ENCODE data around the gene SLC26A9.

SLC26A9 gene, protein sequence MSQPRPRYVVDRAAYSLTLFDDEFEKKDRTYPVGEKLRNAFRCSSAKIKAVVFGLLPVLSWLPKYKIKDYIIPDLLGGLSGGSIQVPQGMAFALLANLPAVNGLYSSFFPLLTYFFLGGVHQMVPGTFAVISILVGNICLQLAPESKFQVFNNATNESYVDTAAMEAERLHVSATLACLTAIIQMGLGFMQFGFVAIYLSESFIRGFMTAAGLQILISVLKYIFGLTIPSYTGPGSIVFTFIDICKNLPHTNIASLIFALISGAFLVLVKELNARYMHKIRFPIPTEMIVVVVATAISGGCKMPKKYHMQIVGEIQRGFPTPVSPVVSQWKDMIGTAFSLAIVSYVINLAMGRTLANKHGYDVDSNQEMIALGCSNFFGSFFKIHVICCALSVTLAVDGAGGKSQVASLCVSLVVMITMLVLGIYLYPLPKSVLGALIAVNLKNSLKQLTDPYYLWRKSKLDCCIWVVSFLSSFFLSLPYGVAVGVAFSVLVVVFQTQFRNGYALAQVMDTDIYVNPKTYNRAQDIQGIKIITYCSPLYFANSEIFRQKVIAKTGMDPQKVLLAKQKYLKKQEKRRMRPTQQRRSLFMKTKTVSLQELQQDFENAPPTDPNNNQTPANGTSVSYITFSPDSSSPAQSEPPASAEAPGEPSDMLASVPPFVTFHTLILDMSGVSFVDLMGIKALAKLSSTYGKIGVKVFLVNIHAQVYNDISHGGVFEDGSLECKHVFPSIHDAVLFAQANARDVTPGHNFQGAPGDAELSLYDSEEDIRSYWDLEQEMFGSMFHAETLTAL

DNA sequence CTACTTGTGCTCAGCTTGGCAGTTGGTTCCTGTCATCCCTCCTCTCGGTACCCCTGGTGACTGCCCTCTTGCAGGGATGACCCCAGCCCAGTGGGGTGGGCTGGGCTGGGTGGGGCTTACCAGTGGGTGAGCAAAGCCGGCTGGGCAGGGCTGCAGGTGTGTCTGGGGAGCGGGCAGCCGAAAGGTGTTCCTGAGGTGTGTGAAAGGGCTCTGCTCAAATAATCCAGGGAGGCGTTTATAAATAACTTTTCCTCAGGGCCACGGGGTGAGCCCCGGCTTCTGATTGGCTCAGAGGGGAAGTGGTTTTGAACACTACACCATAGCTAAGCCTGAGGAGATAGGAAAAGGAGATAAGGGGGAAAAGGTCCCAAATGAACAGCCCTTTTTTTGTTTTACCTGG, at the start of gene SLC26A9:
Gene SLC26A9 (minus strand): TSS at position 212 of the 400 bp plus-strand sequence. CDS start 7,636 bp downstream, outside the sequence.
- no peak for DNase-seq

- DNase-seq = no peak
Measured at GRCh38 chr1:205992218-205992882, 49.1 kb upstream of the SLC26A9 start.

- DNase-seq = peak; percentile 64
Measured at GRCh38 chr1:205991237-205991636, 48.0 kb upstream of the SLC26A9 start.

GRCh38 chr1:205990226-205990625, 47.0 kb upstream of the SLC26A9 start:
- DNase-seq = no peak

- DNase-seq = no peak
Measured at GRCh38 chr1:205989786-205990185, 46.5 kb upstream of the SLC26A9 start.

DNA sequence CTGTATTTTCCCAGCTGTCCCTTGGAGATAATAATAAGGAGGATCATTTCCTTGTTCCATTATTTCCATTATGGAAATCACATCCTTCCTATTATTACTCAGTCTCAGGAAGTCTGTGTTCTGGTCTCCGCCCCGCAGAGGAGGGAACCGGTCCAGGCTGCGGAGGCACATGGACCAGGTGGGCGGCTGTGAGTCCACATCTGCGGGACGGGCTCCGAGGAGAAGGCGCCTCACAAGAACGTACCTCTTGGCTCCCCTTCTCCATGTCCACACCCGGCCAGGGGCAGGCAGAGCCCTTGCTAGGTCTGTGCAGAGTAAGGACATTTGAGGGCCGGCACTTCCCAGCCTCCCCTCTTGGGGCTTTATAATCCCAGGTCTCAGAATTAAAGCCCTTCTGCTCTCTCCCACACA, 45.3 kb upstream of the SLC26A9 start:
- no peak for DNase-seq

- no peak for DNase-seq
Measured at GRCh38 chr1:205986861-205987260, 43.6 kb upstream of the SLC26A9 start.

- DNase-seq = no peak
Measured at GRCh38 chr1:205986292-205986691, 43.0 kb upstream of the SLC26A9 start.

DNA sequence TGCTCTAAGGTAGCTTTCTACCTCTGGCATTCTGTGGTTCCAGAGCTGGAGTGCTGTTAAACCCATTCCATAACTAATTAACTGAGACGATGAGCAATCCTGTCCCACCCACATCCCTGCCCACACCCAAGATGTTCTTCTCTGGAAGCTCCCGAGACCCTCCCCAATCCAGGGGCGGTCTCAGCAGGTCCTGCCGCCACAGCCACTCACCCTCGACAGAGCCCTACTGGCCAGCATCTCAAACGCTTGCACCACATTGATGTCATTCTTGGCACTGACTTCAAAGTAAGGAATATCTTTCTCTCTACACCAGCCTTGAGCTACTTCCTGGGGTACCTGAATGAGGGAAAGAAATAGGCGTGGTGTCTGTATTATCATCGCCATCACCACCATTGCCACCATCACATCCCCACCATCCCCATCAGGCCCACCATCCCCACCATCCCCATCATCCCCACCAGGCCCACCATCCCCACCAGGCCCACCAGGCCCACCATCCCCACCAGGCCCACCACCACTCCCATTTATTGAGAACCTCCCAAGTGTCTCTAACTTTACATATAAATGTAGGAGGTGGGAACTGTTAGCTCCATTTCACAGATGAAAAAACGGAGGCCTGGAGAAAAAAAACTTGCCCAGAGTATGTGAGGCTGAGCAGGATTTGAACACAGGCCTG, 42.2 kb upstream of the SLC26A9 start:
- DNase-seq = no peak

- DNase-seq = peak; percentile 53
Measured at GRCh38 chr1:205983925-205984725, 40.9 kb upstream of the SLC26A9 start.

DNA sequence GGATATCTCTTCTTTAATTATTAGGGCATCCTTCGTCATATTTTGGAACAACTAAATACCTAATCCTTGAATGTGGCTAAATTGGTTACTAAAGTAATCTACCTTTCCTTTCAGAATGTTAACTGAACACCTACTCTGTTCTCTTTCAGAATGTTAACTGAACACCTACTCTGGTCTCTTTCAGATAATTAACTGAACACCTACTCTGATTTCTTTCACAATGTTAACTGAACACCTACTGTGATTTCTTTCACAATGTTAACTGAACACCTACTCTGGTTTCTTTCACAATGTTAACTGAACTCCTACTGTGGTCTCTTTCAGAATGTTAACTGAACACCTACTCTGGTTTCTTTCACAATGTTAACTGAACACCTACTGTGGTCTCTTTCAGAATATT, 38.0 kb upstream of the SLC26A9 start:
- DNase-seq = no peak

DNA sequence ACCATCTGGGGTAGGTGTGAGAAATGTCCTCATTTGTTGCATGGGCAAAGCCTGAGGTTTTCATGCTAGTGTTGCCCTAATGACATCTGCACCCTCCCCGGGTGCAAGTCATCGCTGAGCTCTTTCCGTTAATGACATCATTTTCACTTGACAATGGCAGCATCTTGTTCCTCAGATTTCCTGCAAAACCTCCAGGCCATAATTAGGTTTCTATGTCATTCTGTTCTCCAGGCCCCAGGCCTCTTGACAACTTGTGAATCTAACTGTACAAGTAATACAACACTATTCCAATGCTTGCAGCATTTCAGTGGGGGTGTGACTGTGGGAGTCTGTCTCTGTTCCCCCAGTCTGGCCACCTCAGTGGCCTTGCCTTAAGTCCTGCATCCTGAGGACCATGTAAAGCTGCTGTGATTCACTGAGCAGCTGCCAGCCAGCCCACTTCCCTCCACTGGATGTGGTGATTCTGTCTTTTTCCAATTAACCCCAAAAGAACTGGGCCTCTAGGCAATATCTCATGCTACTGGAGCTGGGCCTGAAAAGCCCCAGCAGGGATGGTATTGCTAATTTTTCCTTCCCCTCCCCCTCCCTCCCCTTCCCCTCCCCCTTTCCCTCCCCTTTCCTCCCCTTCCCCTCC, 37.1 kb upstream of the SLC26A9 start:
- DNase-seq = no peak

DNA sequence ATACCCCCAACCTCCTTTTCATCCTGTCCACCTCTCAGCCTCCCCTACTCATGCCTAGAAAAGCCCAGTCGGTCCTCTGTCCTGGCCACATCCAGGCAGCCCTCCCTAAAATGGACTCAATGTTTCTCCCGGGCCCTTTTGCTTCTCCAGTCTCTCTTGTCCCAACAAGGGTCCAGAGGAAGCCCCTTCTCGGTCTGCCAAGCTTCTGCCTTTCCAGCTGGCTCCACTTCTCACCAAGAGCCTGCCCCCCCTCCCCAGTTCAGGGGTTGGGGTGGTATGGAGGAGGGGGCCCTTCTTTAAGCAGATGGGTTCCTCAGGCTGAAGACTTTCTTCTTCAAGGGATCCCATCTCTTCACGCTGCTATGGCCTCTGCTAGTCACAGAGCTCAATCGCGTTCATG, 36.0 kb upstream of the SLC26A9 start:
- no peak for DNase-seq

DNA sequence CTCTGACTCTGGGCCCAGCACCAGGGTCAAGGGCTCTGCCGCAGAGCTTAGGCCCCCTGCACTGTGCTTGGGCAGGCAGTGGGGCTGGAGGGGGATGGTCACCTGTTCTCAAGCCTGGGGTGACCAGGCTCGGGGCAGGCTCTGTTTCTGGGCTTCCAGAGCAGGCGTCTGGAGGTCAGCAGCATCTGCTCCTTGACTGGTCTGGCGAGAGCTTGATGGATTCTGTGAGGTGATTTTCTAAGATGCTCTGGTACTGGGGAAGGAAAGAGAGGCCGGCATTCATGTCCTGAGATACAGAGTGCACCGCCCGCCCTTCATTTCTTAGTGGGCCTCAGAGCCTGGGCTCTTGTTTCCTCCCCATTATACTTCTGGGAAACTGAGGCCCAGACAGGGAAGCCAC, 35.4 kb upstream of the SLC26A9 start:
- no peak for DNase-seq

- DNase-seq = peak; percentile 78
Measured at GRCh38 chr1:205977402-205978014, 34.3 kb upstream of the SLC26A9 start.

DNA sequence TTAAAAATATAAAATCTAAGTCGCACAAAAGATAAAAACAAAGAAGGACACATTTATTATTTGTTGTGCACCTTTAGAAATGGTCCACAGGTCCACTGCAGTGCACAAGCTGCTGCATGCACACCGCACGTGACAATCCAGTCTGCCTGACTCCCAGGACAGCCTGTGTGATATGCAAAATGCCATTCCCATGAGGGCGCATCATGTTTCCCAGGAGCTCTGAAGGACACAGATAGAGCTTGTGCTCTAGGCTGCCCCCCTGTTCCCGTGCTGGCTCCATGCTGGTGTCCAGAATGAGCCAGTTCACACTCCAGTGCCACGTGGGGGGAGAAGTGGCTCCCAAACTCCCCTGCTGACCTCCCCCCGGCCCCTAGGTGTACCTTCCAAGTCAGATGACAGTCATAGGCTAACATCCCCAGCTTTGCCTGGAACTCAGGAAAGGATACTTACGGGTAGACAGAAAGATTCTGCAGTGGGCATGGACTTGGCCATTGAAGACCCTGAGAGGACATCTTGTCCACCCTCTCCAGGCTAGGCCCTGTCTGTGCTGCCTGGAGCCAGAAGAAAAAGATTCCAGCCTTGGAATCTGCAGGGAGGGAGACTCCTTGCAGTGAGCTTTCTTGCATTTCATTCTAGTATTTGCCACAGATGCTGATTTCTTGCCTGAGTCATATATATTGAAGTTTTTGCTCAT, 33.6 kb upstream of the SLC26A9 start:
- DNase-seq = peak; percentile 77

GRCh38 chr1:205976036-205976435, 32.8 kb upstream of the SLC26A9 start:
- DNase-seq = no peak

GRCh38 chr1:205975387-205975998, 32.2 kb upstream of the SLC26A9 start:
- no peak for DNase-seq

DNA sequence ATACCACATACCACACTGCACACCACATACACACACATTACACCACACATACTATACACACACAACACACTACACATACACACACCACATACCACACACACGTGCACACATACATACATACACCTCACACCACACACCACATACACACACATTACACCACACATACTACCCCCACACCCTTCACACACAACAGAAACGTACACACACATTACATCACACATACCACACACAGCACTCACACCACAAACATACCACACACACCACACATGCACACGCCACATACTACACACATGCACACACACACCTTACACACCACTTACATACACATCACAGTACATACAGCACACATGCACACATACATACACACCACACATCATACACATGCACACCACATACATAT, 31.5 kb upstream of the SLC26A9 start:
- no peak for DNase-seq

All from EL (cell line).